ENCODE data around the gene RASL11A. TPM values are rescaled to one million over a fixed set of nuclear protein-coding genes. Genes with fewer than 3 reads are reported as not detected.
"Not testable (repeated sequence)": the region's sequence is repeated elsewhere in the genome, so short reads cannot be mapped to it uniquely, and the experiment has no call there.

The RASL11A gene
- total RNA-seq, result under 1 TPM; 0.69 to 0.92 TPM

DNA sequence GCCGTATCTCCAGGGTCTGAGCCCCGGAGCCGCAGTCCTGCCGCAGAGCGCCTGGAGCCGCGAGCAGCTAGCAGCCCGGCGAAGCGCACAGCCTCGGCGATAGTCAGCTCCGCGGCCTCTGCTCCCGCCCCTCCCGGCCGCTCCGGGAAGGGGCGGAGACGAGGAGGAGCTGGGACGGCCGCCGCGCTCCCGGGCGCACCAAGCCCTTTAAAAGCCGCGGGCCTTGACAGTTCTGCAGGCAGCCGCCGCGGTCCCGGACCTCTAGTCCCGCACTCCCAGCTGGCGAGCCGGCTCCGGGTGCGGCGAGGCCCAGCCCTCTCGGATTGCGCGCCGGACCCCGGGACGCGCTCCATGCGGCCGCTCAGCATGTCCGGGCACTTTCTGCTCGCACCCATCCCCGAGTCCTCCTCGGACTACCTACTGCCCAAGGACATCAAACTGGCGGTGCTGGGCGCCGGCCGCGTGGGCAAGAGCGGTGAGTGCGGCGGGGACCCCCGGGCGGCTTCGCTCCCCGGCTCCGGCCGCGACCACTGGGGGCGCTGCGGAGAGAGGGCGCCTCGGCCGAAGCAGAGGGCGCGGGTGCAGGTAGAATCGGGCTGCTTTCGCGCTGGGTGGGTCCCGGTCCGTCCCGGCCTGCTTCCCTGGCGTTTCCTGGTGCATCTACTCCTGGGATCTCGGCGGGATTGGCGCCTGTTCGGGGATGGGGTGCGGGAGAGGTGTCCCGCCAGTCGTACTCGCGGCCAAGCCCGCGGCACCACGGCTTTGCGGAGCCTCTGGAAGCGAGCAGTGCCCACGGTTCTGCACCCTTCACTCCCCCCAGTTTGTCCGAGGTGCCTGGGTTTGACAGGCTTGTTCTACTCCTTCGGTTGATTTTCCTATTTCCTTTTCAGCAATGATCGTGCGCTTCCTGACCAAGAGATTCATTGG is at the start of gene RASL11A:
Gene RASL11A, plus strand, starts transcription at position 237 of the 927 bp plus-strand sequence. Its CDS starts 115 bp downstream, at position 352.
- Mint-ChIP-seq H3K27me3 (peaks cover 23% of the 10 kb centered on the region), H3K4me3 (peak within 1 kb of the TSS; percentile 70)
- POLR2A ChIA-PET, result no interaction called here

DNA sequence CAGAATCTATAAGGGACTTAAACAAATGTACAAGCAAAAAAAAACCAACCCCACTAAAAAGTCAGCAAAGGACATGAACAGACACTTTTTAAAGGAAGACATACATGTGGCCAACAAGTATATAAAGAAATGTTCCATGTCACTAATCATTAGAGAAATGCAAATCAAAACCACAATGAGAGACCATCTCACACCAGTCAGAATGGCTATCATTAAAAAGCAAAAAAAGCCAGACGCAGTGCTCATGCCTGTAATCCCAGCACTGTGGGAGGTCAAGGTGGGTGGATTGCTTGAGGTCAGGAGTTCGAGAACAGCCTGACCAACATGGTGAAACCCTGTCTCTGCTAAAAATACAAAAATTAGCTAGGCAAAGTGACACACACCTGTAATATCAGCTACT is 48.5 kb upstream of the RASL11A start:
- H3K9me3 Mint-ChIP-seq; H3K4me1 Mint-ChIP-seq; H3K27me3 Mint-ChIP-seq; CTCF ChIA-PET; POLR2A ChIA-PET; H3K36me3 Mint-ChIP-seq (ENCODE audit: low read depth); H3K4me3 Mint-ChIP-seq; H3K27ac Mint-ChIP-seq; DNase-seq: not testable (repeated sequence)

More for the DNA sequence above, at the start of gene RASL11A:
- Mint-ChIP-seq H3K27ac (peak within 1 kb of the TSS; percentile 74), H3K36me3 (ENCODE audit: low read depth) (no peaks in the 10 kb centered on the region), H3K9me3 (no peaks in the 10 kb centered on the region), H3K4me1 (peaks cover 12% of the 10 kb centered on the region)
- DNase-seq, result peak; percentile 66
- CTCF ChIA-PET, result interaction anchor here (0.7 to 1.6 kb wide), 10 partner anchors 10 to 285 kb away, joined by 3 to 8 read pairs (median 3); no protein-coding TSS in a partner anchor

DNA sequence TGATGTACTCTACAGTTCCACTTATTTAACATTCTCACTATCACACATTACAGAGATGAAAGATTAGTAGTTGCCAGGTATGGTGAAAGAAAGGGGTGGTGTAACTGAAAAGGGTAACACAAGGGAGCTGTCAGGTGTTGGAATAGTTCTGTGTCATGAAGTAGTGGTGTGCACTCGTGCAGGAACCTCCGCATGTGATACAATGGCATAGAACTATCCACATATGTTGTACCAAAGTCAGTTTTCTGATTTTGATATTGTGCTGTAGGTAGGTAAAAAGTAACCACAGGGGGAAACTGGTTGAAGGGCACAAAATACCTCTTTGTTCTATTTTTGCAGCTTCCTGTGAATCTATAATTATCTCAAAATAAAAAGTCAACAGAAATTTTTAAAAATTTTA is 43.6 kb upstream of the RASL11A start:
- peaks cover 12% of the 10 kb centered on the region for H3K27me3 Mint-ChIP-seq
- DNase-seq, result no peak
- peaks cover 5% of the 10 kb centered on the region for H3K9me3 Mint-ChIP-seq
- POLR2A ChIA-PET, result no interaction called here
- H3K36me3 Mint-ChIP-seq (ENCODE audit: low read depth), result peaks cover 2% of the 10 kb centered on the region
- no peaks in the 10 kb centered on the region for H3K4me1 Mint-ChIP-seq
- H3K27ac Mint-ChIP-seq, result no peak overlapping the region
- H3K4me3 Mint-ChIP-seq, result no peak overlapping the region
- CTCF ChIA-PET, result interaction anchor here (1.1 to 1.4 kb wide), 2 partner anchors 20 kb away, joined by 3 read pairs; no protein-coding TSS in a partner anchor

GRCh38 chr13:27228131-27228530 is 42.5 kb upstream of the RASL11A start:
- no peak overlapping the region for H3K4me3 Mint-ChIP-seq
- peaks cover 8% of the 10 kb centered on the region for H3K9me3 Mint-ChIP-seq
- POLR2A ChIA-PET, result no interaction called here
- H3K4me1 Mint-ChIP-seq, result no peaks in the 10 kb centered on the region
- DNase-seq, result no peak
- CTCF ChIA-PET, result no interaction called here
- H3K27me3 Mint-ChIP-seq, result peaks cover 11% of the 10 kb centered on the region
- H3K36me3 Mint-ChIP-seq (ENCODE audit: low read depth), result peaks cover 4% of the 10 kb centered on the region
- no peak overlapping the region for H3K27ac Mint-ChIP-seq

DNA sequence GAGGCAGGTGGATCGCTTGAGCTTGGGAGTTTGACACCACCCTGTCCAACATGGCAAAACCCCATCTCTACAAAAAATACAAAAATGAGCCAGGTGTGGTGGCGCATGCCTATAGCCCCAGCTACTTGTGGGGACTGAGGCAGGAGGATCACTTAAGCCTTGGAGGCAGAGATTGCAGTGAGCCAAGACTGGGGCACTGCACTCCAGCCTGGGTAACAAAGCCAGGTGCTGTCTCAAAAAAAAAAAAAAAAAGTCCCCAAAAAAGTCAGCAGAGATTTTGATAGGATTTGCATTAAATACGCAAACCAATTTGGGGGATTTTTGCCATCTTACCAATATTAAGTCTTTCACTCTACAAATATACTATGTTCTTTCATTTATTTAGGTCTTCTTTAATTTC is 41.0 kb upstream of the RASL11A start:
- CTCF ChIA-PET, result no interaction called here

GRCh38 chr13:27233964-27234363 is 36.7 kb upstream of the RASL11A start:
- peaks cover 3% of the 10 kb centered on the region for H3K27me3 Mint-ChIP-seq
- DNase-seq, result no peak
- H3K4me1 Mint-ChIP-seq, result no peaks in the 10 kb centered on the region
- peaks cover 6% of the 10 kb centered on the region for H3K36me3 Mint-ChIP-seq (ENCODE audit: low read depth)
- peaks cover 8% of the 10 kb centered on the region for H3K9me3 Mint-ChIP-seq
- CTCF ChIA-PET, result no interaction called here
- H3K27ac Mint-ChIP-seq, result no peak overlapping the region
- H3K4me3 Mint-ChIP-seq, result no peak overlapping the region
- POLR2A ChIA-PET, result no interaction called here

More for the DNA sequence above, 41.0 kb upstream of the RASL11A start:
- Mint-ChIP-seq H3K4me1 (no peaks in the 10 kb centered on the region), H3K27ac (no peak overlapping the region), H3K27me3 (peaks cover 11% of the 10 kb centered on the region), H3K9me3 (peaks cover 8% of the 10 kb centered on the region), H3K36me3 (ENCODE audit: low read depth) (peaks cover 6% of the 10 kb centered on the region), H3K4me3 (no peak overlapping the region)
- DNase-seq, result no peak
- POLR2A ChIA-PET, result no interaction called here

GRCh38 chr13:27236478-27236877 is 34.2 kb upstream of the RASL11A start:
- DNase-seq, result no peak
- no peak overlapping the region for H3K27ac Mint-ChIP-seq
- peaks cover 3% of the 10 kb centered on the region for H3K9me3 Mint-ChIP-seq
- peaks cover 6% of the 10 kb centered on the region for H3K36me3 Mint-ChIP-seq (ENCODE audit: low read depth)
- POLR2A ChIA-PET, result no interaction called here
- no peak overlapping the region for H3K4me3 Mint-ChIP-seq
- CTCF ChIA-PET, result interaction anchor here (0.6 kb wide), 1 partner anchor 819 kb away, joined by 3 read pairs; no protein-coding TSS in a partner anchor
- peaks cover 2% of the 10 kb centered on the region for H3K27me3 Mint-ChIP-seq
- H3K4me1 Mint-ChIP-seq, result no peaks in the 10 kb centered on the region

GRCh38 chr13:27242702-27243101 is 27.9 kb upstream of the RASL11A start:
- Mint-ChIP-seq H3K27me3 (no peaks in the 10 kb centered on the region), H3K27ac (no peak overlapping the region), H3K36me3 (ENCODE audit: low read depth) (no peaks in the 10 kb centered on the region), H3K4me1 (peaks cover 2% of the 10 kb centered on the region), H3K9me3 (no peaks in the 10 kb centered on the region), H3K4me3 (no peak overlapping the region)
- DNase-seq, result no peak
- POLR2A ChIA-PET, result no interaction called here
- CTCF ChIA-PET, result interaction anchor here (0.7 kb wide), 1 partner anchor 181 kb away, joined by 4 read pairs; the partner anchor contains the start of gene GTF3A

DNA sequence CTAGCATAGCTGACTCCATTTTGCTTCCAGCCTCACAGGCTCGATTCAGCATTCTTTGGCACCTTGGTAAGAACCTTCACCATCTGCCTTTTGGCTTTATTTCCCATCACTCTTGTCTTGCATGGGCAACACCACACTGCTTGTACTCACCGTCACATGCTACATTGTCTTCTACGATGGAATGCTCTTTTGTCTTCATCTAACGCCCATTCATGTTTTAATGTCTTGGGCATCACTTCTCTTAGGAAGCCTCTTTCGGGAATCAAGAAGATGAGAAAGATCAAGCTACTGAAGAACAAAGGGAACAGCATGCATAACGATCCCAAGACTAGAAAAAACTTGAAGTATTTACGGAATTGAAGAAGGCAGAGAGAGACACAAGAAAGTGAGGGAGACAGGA is 25.0 kb upstream of the RASL11A start:
- peaks cover 15% of the 10 kb centered on the region for H3K4me1 Mint-ChIP-seq
- no peaks in the 10 kb centered on the region for H3K9me3 Mint-ChIP-seq
- H3K4me3 Mint-ChIP-seq, result no peak overlapping the region
- CTCF ChIA-PET, result interaction anchor here (0.9 kb wide), 1 partner anchor 40 kb away, joined by 4 read pairs; no protein-coding TSS in a partner anchor
- DNase-seq, result no peak
- POLR2A ChIA-PET, result no interaction called here
- no peaks in the 10 kb centered on the region for H3K27me3 Mint-ChIP-seq
- H3K27ac Mint-ChIP-seq, result no peak overlapping the region
- H3K36me3 Mint-ChIP-seq (ENCODE audit: low read depth), result no peaks in the 10 kb centered on the region

DNA sequence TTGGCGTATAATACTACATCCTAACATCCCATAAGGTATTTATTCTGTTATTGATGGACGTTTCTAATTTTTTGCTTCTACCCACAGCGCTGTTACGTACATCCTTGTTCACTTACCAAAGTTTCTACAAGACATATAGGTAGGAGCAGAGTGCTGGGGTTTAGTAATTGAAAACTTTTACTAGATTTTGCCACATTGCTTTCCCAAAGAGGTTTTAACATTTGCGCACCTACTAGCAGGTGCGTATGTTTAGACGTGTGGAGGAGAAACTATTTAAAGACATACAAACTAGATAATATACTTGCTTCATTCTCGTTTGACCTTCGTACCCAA is 19.8 kb upstream of the RASL11A start:
- H3K36me3 Mint-ChIP-seq (ENCODE audit: low read depth), result peaks cover 38% of the 10 kb centered on the region
- H3K9me3 Mint-ChIP-seq, result no peaks in the 10 kb centered on the region
- no peak for DNase-seq
- ChIA-PET CTCF (interaction anchor here (1.1 kb wide), 1 partner anchor 10 kb away, joined by 3 read pairs; no protein-coding TSS in a partner anchor), POLR2A (interaction anchor here (0.6 kb wide), 1 partner anchor 78 kb away, joined by 4 read pairs; no protein-coding TSS in a partner anchor)
- H3K4me3 Mint-ChIP-seq, result peak overlapping the region; percentile 93
- H3K27ac Mint-ChIP-seq, result peak overlapping the region; percentile 99
- peaks cover 42% of the 10 kb centered on the region for H3K4me1 Mint-ChIP-seq
- H3K27me3 Mint-ChIP-seq, result no peaks in the 10 kb centered on the region

DNA sequence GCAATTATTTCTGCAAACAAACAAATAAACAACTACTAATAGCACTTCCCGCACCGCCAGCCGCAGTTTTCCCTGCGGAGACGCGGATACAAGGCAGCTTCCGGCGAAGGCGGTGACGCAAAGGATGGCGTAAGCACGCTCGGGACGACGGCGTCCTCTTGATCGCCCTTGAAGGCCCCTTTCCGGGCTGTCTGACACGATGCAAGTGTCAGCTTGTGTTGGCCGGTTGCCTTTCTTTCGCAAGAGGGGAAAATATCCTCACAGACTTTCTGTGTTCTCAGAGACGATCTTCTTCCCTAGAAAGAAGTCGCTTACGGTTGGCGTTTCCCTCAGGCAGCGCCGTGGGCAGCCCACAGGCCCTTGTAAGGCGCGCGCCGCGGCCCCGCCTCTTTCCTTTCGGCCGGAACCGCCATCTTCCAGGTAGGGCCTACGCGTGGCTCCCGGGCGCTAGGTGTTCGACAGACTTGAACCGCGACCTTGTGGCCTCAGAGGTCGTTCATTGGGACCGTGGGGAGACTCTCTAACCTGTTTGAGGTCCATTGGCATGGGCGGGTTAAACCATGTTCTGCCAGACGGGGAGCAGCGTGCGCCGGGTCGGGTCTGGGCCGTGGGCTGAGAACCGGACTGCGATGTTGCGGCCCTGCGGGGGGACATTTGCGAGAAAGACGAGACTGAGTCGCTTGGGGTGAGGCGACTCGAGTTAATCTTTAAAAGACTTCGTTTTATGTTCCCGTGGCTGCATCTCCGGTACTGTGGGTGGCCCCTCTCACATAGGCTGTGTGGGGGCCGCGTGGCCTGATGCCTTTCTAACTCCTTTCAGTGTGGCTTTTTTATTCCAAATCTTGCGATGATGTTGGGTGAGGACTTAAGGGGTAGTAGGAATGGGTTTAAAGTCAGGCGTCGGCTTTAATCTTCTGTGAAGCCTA is 19.2 kb upstream of the RASL11A start, which contains the start of gene RPL21:
Gene RPL21, plus strand, starts transcription at position 393 of the 926 bp plus-strand sequence. CDS start 2,219 bp downstream, outside the sequence.
- Mint-ChIP-seq H3K36me3 (ENCODE audit: low read depth) (peaks cover 42% of the 10 kb centered on the region), H3K27me3 (no peaks in the 10 kb centered on the region), H3K9me3 (no peaks in the 10 kb centered on the region), H3K4me1 (peaks cover 43% of the 10 kb centered on the region), H3K4me3 (peak within 1 kb of the TSS; percentile 93), H3K27ac (peak within 1 kb of the TSS; percentile 99)
- CTCF ChIA-PET, result interaction anchor here (1.1 kb wide), 1 partner anchor 10 kb away, joined by 3 read pairs; no protein-coding TSS in a partner anchor
- POLR2A ChIA-PET, result interaction anchor here (0.6 kb wide), 1 partner anchor 79 kb away, joined by 4 read pairs; no protein-coding TSS in a partner anchor
- DNase-seq, result peak; percentile 92

DNA sequence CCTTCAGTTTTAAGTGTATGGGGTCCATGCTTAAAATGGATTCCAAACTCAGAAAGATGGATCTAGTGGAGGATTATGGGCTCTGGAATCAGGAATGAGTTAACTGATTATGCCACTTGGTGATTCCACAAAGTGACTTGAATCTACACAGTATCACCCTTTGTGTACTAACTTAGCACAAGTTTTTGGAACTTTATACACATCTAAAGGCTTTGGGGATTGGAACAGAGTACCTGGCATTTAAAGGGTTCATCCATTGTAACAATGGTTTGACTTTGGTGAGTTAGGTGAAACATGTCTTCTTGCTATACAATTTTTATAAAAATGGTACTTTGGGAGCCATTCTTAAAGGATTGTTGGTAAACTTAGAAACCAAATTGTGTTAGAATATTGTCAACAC is 18.2 kb upstream of the RASL11A start:
- peak overlapping the region; percentile 93 for H3K4me3 Mint-ChIP-seq
- H3K27ac Mint-ChIP-seq, result peak overlapping the region; percentile 99
- no peaks in the 10 kb centered on the region for H3K27me3 Mint-ChIP-seq
- peaks cover 52% of the 10 kb centered on the region for H3K36me3 Mint-ChIP-seq (ENCODE audit: low read depth)
- no peak for DNase-seq
- ChIA-PET CTCF (interaction anchor here (1.2 kb wide), 1 partner anchor 18 kb away, joined by 3 read pairs; the partner anchor contains the start of gene RASL11A), POLR2A (no interaction called here)
- no peaks in the 10 kb centered on the region for H3K9me3 Mint-ChIP-seq
- H3K4me1 Mint-ChIP-seq, result peaks cover 44% of the 10 kb centered on the region

Data from activated CD4-positive, alpha-beta T cell treated with anti-CD3 and anti-CD28 coated beads, Interleukin-2, amount 10 ng/mL, durations not matched to agents 7 days and 5 days (primary cell).